Gastrocnemius medialis (tissue), 4 donors: ENCODE data around the gene KIAA1217.

Experiments
- POLR2A ChIP-seq, 2 donors: fragments of 450-650 bp; IDR thresholded peaks; one replicate each; pipeline ENCODE4 v1.6.1; 2017; ENCODE audit warnings: antibody characterized with exemption in 2 of 2, mild to moderate bottlenecking in 2 of 2, moderate library complexity in 2 of 2
- TF ChIP-seq, protein P1 (sequence below), 5 experiments: fragments of 450-650 bp in 3 of 5; fragments of 200-600 bp in 2 of 5; sonication (generic) in 2 of 5; IDR thresholded peaks in 4 of 5; conservative IDR thresholded peaks in 1 of 5; 1 replicate in 4 of 5; 2 replicates in 1 of 5; pipeline ENCODE4 v1.5.1; 2016 to 2019; ENCODE audit warnings: antibody characterized with exemption in 5 of 5, mild to moderate bottlenecking in 3 of 5, moderate library complexity in 3 of 5

DNA sequence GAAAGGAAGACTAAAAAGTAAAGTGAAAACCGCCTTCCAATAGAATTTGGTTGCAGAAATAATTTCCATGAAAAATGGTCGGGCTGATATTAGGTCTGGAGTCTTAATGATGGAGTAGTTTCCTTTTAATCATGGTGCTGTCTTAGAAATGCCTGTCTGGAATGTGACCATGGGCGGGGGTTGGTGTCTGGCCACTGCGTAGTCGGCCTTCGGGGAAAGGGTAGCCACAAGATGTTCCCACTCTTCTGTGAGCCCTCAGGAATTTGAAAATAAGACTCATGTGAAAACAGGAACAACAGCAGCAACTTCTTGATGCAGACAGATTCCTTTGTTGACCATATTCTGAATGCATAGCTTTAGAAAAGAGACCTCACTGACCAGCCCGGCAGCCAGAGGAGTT, 176.8 kb downstream of the KIAA1217 start:
- TF ChIP-seq, protein P1, sequence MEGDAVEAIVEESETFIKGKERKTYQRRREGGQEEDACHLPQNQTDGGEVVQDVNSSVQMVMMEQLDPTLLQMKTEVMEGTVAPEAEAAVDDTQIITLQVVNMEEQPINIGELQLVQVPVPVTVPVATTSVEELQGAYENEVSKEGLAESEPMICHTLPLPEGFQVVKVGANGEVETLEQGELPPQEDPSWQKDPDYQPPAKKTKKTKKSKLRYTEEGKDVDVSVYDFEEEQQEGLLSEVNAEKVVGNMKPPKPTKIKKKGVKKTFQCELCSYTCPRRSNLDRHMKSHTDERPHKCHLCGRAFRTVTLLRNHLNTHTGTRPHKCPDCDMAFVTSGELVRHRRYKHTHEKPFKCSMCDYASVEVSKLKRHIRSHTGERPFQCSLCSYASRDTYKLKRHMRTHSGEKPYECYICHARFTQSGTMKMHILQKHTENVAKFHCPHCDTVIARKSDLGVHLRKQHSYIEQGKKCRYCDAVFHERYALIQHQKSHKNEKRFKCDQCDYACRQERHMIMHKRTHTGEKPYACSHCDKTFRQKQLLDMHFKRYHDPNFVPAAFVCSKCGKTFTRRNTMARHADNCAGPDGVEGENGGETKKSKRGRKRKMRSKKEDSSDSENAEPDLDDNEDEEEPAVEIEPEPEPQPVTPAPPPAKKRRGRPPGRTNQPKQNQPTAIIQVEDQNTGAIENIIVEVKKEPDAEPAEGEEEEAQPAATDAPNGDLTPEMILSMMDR (IDR thresholded peaks at IDR 0.05 in 4 of 5, conservative IDR thresholded peaks at IDR 0.05 in 1 of 5) = no peak
- TF ChIP-seq POLR2A (IDR thresholded peaks at IDR 0.05) = no peak
